ENCODE measurements around the gene CTTNBP2NL.

- TF ChIP-seq YY1 (IDR thresholded peaks at IDR 0.05; ENCODE audit: insufficient read depth, insufficient read length) (no peak), ZNF274 (IDR thresholded peaks at IDR 0.05; ENCODE audit: low read depth, low read length) (no peak)
These were observed 24.2 kb upstream of the CTTNBP2NL start for GRCh38 chr1:112371775-112372174.
